Testis (tissue), 2 donors: Measurements from ENCODE around the gene MAP2.

ENCODE experiments used
- CTCF ChIP-seq, 3 experiments: fragments of 450-650 bp in 2 of 3; fragments of 200-600 bp in 1 of 3; sonication (generic) in 1 of 3; IDR thresholded peaks; one replicate each; pipeline ENCODE4 v1.5.1; 2016 to 2019; ENCODE audit warnings: antibody characterized with exemption in 3 of 3, mild to moderate bottlenecking in 2 of 3, moderate library complexity in 1 of 3
- POLR2A ChIP-seq: fragments of 450-650 bp; IDR thresholded peaks from one replicate; pipeline ENCODE4 v1.6.1; 2017; ENCODE audit warnings: antibody characterized with exemption, mild to moderate bottlenecking, moderate library complexity

- TF ChIP-seq POLR2A (no peak), CTCF (IDR thresholded peaks at IDR 0.05) (no peak)
Observed at GRCh38 chr2:209388446-209389037, 35.3 kb upstream of the MAP2 start.
